ENCODE measurements around the gene POU3F3.

DNA sequence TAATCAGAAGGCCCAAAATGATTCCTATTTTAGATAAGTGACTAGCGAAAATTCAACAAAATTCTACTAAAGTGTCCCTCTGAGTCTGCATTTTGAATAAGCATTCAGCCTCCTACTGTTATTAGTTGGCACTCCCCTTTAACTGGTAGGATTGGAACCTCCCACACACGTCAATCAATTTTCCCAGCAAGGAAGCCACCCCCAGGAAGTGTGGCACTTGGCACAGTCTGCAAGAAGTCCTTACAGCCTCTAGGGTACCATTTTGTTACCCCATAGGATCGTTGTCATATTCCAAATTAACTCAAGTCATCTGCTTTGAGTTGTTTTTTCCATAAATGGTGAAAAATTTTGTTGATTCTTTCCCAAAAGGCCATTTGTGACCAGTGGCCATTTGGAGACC is 33.8 kb upstream of the POU3F3 start:
- TF ChIP-seq, protein P1, sequence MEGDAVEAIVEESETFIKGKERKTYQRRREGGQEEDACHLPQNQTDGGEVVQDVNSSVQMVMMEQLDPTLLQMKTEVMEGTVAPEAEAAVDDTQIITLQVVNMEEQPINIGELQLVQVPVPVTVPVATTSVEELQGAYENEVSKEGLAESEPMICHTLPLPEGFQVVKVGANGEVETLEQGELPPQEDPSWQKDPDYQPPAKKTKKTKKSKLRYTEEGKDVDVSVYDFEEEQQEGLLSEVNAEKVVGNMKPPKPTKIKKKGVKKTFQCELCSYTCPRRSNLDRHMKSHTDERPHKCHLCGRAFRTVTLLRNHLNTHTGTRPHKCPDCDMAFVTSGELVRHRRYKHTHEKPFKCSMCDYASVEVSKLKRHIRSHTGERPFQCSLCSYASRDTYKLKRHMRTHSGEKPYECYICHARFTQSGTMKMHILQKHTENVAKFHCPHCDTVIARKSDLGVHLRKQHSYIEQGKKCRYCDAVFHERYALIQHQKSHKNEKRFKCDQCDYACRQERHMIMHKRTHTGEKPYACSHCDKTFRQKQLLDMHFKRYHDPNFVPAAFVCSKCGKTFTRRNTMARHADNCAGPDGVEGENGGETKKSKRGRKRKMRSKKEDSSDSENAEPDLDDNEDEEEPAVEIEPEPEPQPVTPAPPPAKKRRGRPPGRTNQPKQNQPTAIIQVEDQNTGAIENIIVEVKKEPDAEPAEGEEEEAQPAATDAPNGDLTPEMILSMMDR (optimal IDR thresholded peaks at IDR 0.05 in 1 of 3, IDR thresholded peaks at IDR 0.05 in 1 of 3, conservative IDR thresholded peaks at IDR 0.05 in 1 of 3; ENCODE audit: extremely low read depth in 1 of 3, insufficient read depth in 2 of 3, low read length in 3 of 3) = no peak
- TF ChIP-seq EZH2 (IDR thresholded peaks at IDR 0.05; ENCODE audit: low read length) = no peak

Data from keratinocyte (primary cell).